Mesendoderm (in vitro differentiated cells): ENCODE data around the gene TDRD10. TPM values are rescaled to one million over a fixed set of nuclear protein-coding genes. Genes with fewer than 3 reads are reported as not detected.

Source experiments
- DNase-seq: peaks from one replicate; pipeline ENCODE4 v3.0.0; 2013
- H2AK5ac ChIP-seq: 2 replicates; pipeline ENCODE4 v1.6.1; 2013; ENCODE audit warnings: low read length, inconsistent platforms
- H2BK120ac ChIP-seq: 2 replicates; pipeline ENCODE4 v1.6.1; 2013; ENCODE audit warnings: low read depth, mild to moderate bottlenecking, low read length, moderate library complexity, mixed read lengths
- H2BK15ac ChIP-seq: replicated peaks from 2 replicates; pipeline ENCODE4 v1.6.1; 2013; ENCODE audit warnings: low read depth, mild to moderate bottlenecking, moderate library complexity
- H2BK5ac ChIP-seq: 2 replicates; pipeline ENCODE4 v1.6.1; 2013; ENCODE audit warnings: low read length, inconsistent platforms
- H3K18ac ChIP-seq: 2 replicates; pipeline ENCODE4 v1.6.1; 2013; ENCODE audit warnings: mild to moderate bottlenecking, low read length, mixed read lengths
- H3K23ac ChIP-seq: one replicate; pipeline ENCODE4 v1.6.1; 2013; ENCODE audit warnings: low read length
- H3K27ac ChIP-seq: 2 replicates; pipeline ENCODE4 v1.5.1; 2013; ENCODE audit warnings: low read depth, mild to moderate bottlenecking, inconsistent platforms, low read length, moderate library complexity
- H3K27me3 ChIP-seq: 2 replicates; pipeline ENCODE4 v1.6.1; 2013; ENCODE audit warnings: low read length, control low read depth, mild to moderate bottlenecking, inconsistent platforms; ENCODE audit not compliant: insufficient read depth, poor library complexity
- H3K36me3 ChIP-seq: 2 replicates; pipeline ENCODE4 v1.6.1; 2013; ENCODE audit warnings: low read length, inconsistent platforms; ENCODE audit not compliant: control insufficient read depth, insufficient read depth
- H3K4ac ChIP-seq: one replicate; pipeline ENCODE4 v1.6.1; 2013; ENCODE audit warnings: low read depth, mild to moderate bottlenecking, low read length, moderate library complexity
- H3K4me1 ChIP-seq: 2 replicates; pipeline ENCODE4 v1.6.1; 2013; ENCODE audit warnings: low read depth, low read length, inconsistent platforms; ENCODE audit not compliant: control insufficient read depth
- H3K4me2 ChIP-seq: 2 replicates; pipeline ENCODE4 v1.6.1; 2013; ENCODE audit warnings: low read length
- H3K4me3 ChIP-seq: 2 replicates; pipeline ENCODE4 v1.5.1; 2013; ENCODE audit warnings: mild to moderate bottlenecking, low read length
- H3K56ac ChIP-seq: one replicate; pipeline ENCODE4 v1.6.1; 2013; ENCODE audit warnings: low read length
- H3K79me1 ChIP-seq: 2 replicates; pipeline ENCODE4 v1.6.1; 2013; ENCODE audit warnings: low read length, inconsistent platforms
- H3K79me2 ChIP-seq: 2 replicates; pipeline ENCODE4 v1.6.1; 2013; ENCODE audit warnings: mild to moderate bottlenecking, low read length; ENCODE audit not compliant: control insufficient read depth, insufficient read depth
- H3K9ac ChIP-seq: 2 replicates; pipeline ENCODE4 v1.6.1; 2013; ENCODE audit warnings: low read length, inconsistent platforms
- H4K5ac ChIP-seq: one replicate; pipeline ENCODE4 v1.6.1; 2013; ENCODE audit warnings: low read length
- H4K8ac ChIP-seq: one replicate; pipeline ENCODE4 v1.6.1; 2013; ENCODE audit warnings: low read depth, mild to moderate bottlenecking, control low read depth, low read length, moderate library complexity
- WGBS: extraction: QIAGEN DNeasy Blood & Tissue Kit; methylation state at CpG from one replicate; pipeline ENCODE4 v1.1.7; 2013; ENCODE audit warnings: low lambda C conversion rate, missing lambda C conversion rate; ENCODE audit not compliant: insufficient coverage; ENCODE audit errors: extremely low coverage; 5-methylcytosine and 5-hydroxymethylcytosine counted together
- polyA plus RNA-seq, 2 experiments: library from polyadenylated mRNA; stranded (reverse); fragments of 200-250 nt; gene quantifications; one replicate each; pipeline ENCODE4 v1.2.3, GENCODE V29; 2013

The TDRD10 gene
- 0.07 TPM for polyA plus RNA-seq (2013, experiment 1 of 2)
- polyA plus RNA-seq (2013, experiment 2 of 2), result 0.10 TPM

- Histone ChIP-seq H3K79me2 (no peaks in the 10 kb centered on the region), H4K8ac (no peak within 1 kb of the TSS), H3K4me1 (peaks cover under 1% of the 10 kb centered on the region), H2BK15ac (no peak within 1 kb of the TSS), H3K4me2 (peak within 1 kb of the TSS; percentile 22), H2BK5ac (no peak within 1 kb of the TSS), H3K23ac (peak within 1 kb of the TSS; percentile 66), H2AK5ac (no peak within 1 kb of the TSS), H3K27me3 (peaks cover 35% of the 10 kb centered on the region), H3K36me3 (no peaks in the 10 kb centered on the region), H3K56ac (peak within 1 kb of the TSS; percentile 72), H3K79me1 (no peaks in the 10 kb centered on the region), H3K18ac (no peak within 1 kb of the TSS), H4K5ac (no peak within 1 kb of the TSS), H3K27ac (no peak within 1 kb of the TSS), H3K4ac (no peak within 1 kb of the TSS), H3K9ac (peak within 1 kb of the TSS; percentile 30), H3K4me3 (no peak within 1 kb of the TSS), H2BK120ac (no peak within 1 kb of the TSS)
- DNase-seq, result peak; percentile 25
- no CpG with 5 or more reads among the region's 90 CpGs for WGBS
These were observed at the start of gene TDRD10, which contains the start of gene SHE for GRCh38 chr1:154502066-154502743. Gene TDRD10, plus strand, starts transcription at chr1:154502219. Its CDS starts 4,685 bp downstream, at chr1:154506904. Gene SHE, minus strand, starts transcription at chr1:154502412. Its CDS starts 386 bp downstream, at chr1:154502026.

- Histone ChIP-seq H3K79me2 (no peaks in the 10 kb centered on the region), H3K27me3 (no peaks in the 10 kb centered on the region), H2BK120ac (no peak overlapping the region), H3K9ac (no peak overlapping the region), H2AK5ac (no peak overlapping the region), H3K56ac (no peak overlapping the region), H4K8ac (no peak overlapping the region), H3K27ac (no peak overlapping the region), H3K4ac (no peak overlapping the region), H3K36me3 (no peaks in the 10 kb centered on the region), H3K23ac (no peak overlapping the region), H2BK15ac (no peak overlapping the region), H3K79me1 (no peaks in the 10 kb centered on the region), H3K4me3 (no peak overlapping the region), H3K18ac (no peak overlapping the region), H3K4me2 (no peak overlapping the region), H4K5ac (no peak overlapping the region), H3K4me1 (no peaks in the 10 kb centered on the region), H2BK5ac (no peak overlapping the region)
- no CpG with 5 or more reads among the region's 5 CpGs for WGBS
- no peak for DNase-seq
These were observed 48.9 kb upstream of the TDRD10 start for GRCh38 chr1:154453161-154453560.

GRCh38 chr1:154453574-154454352 lies 48.3 kb upstream of the TDRD10 start:
- no peak overlapping the region for H3K9ac ChIP-seq
- no peak overlapping the region for H3K23ac ChIP-seq
- no peak overlapping the region for H2BK120ac ChIP-seq
- no peak for DNase-seq
- H3K4ac ChIP-seq, result no peak overlapping the region
- no peaks in the 10 kb centered on the region for H3K79me1 ChIP-seq
- no CpG with 5 or more reads among the region's 5 CpGs for WGBS
- no peaks in the 10 kb centered on the region for H3K4me1 ChIP-seq
- no peak overlapping the region for H2BK15ac ChIP-seq
- no peak overlapping the region for H3K4me3 ChIP-seq
- H2AK5ac ChIP-seq, result no peak overlapping the region
- H4K5ac ChIP-seq, result no peak overlapping the region
- H2BK5ac ChIP-seq, result no peak overlapping the region
- no peak overlapping the region for H3K4me2 ChIP-seq
- no peaks in the 10 kb centered on the region for H3K79me2 ChIP-seq
- H4K8ac ChIP-seq, result no peak overlapping the region
- H3K18ac ChIP-seq, result no peak overlapping the region
- no peak overlapping the region for H3K56ac ChIP-seq
- H3K36me3 ChIP-seq, result no peaks in the 10 kb centered on the region
- no peak overlapping the region for H3K27ac ChIP-seq
- no peaks in the 10 kb centered on the region for H3K27me3 ChIP-seq

- H3K4me1 ChIP-seq, result no peaks in the 10 kb centered on the region
- no peak for DNase-seq
- WGBS, result no CpG with 5 or more reads among the region's 5 CpGs
These were observed 47.5 kb upstream of the TDRD10 start for GRCh38 chr1:154454386-154455120.

GRCh38 chr1:154456631-154457030 lies 45.4 kb upstream of the TDRD10 start:
- Histone ChIP-seq H3K27ac (no peak overlapping the region), H3K4me1 (no peaks in the 10 kb centered on the region), H3K79me1 (no peaks in the 10 kb centered on the region), H2BK5ac (no peak overlapping the region), H3K4ac (no peak overlapping the region), H4K8ac (no peak overlapping the region), H3K9ac (no peak overlapping the region), H3K4me3 (no peak overlapping the region), H4K5ac (no peak overlapping the region), H3K23ac (no peak overlapping the region), H3K79me2 (no peaks in the 10 kb centered on the region), H3K4me2 (no peak overlapping the region), H3K56ac (no peak overlapping the region), H2BK120ac (no peak overlapping the region), H3K18ac (no peak overlapping the region), H2AK5ac (no peak overlapping the region), H2BK15ac (no peak overlapping the region), H3K36me3 (no peaks in the 10 kb centered on the region), H3K27me3 (no peaks in the 10 kb centered on the region)
- no peak for DNase-seq
- WGBS, result no CpG with 5 or more reads among the region's 6 CpGs

More at GRCh38 chr1:154454386-154455120, 47.5 kb upstream of the TDRD10 start:
- H3K9ac ChIP-seq, result no peak overlapping the region
- H3K79me1 ChIP-seq, result no peaks in the 10 kb centered on the region
- no peak overlapping the region for H3K27ac ChIP-seq
- no peak overlapping the region for H3K56ac ChIP-seq
- no peak overlapping the region for H4K8ac ChIP-seq
- no peak overlapping the region for H3K4me2 ChIP-seq
- no peaks in the 10 kb centered on the region for H3K36me3 ChIP-seq
- no peak overlapping the region for H3K23ac ChIP-seq
- H2AK5ac ChIP-seq, result no peak overlapping the region
- H3K18ac ChIP-seq, result no peak overlapping the region
- H3K79me2 ChIP-seq, result no peaks in the 10 kb centered on the region
- no peak overlapping the region for H4K5ac ChIP-seq
- no peak overlapping the region for H2BK15ac ChIP-seq
- no peak overlapping the region for H3K4ac ChIP-seq
- no peak overlapping the region for H3K4me3 ChIP-seq
- no peaks in the 10 kb centered on the region for H3K27me3 ChIP-seq
- H2BK120ac ChIP-seq, result no peak overlapping the region
- no peak overlapping the region for H2BK5ac ChIP-seq
